Activated CD8-positive, alpha-beta T cell treated with anti-CD3 and anti-CD28 coated beads for 36 hours (primary cell): ENCODE data around the gene GPSM3. TPM values are rescaled to one million over a fixed set of nuclear protein-coding genes. Genes with fewer than 3 reads are reported as not detected.

Experiments
- microRNA-seq: library from miRNA; unstranded; fragments of <30 nt; microRNA quantifications from one replicate; pipeline ENCODE4 v1.2.0, GENCODE V29; 2022; ENCODE audit warnings: borderline microRNAs expressed, borderline replicate concordance
- total RNA-seq, 2 experiments: library from RNA; stranded (reverse); gene quantifications; one replicate each; pipeline ENCODE4 v1.2.3, GENCODE V29; 2021

The GPSM3 gene
- total RNA-seq, 2 experiments from 2014 or later, result 67.8 to 68.7 TPM

Small RNAs within 50 kb of the gene (microRNA-seq; reads per million reads assigned to microRNA genes)
- gene MIR6721 (2.1 reads per million), gene MIR6833 (not detected)

Other genes starting within 250 kb of the GPSM3 start
- gene CFB, start 246.5 kb downstream of the GPSM3 start, total RNA-seq, result under 1 TPM; 0.43 to 0.45 TPM
- gene NELFE, start 233.7 kb downstream of the GPSM3 start, total RNA-seq, result 10 to 100 TPM; 60.5 to 61.0 TPM
- gene SKIC2, start 233.5 kb downstream of the GPSM3 start, total RNA-seq, result 10 to 100 TPM; 76.5 to 77.3 TPM
- 10 to 100 TPM; 13.0 to 13.1 TPM for gene DXO, start 220.5 kb downstream of the GPSM3 start, total RNA-seq
- 1 to 10 TPM; 2.8 to 3.2 TPM for gene C4A, start 210.6 kb downstream of the GPSM3 start, total RNA-seq
- 1 to 10 TPM; 2.7 to 3.3 TPM for gene C4B, start 177.8 kb downstream of the GPSM3 start, total RNA-seq
- gene CYP21A2, start 154.2 kb downstream of the GPSM3 start, total RNA-seq, result under 1 TPM; 0.16 to 0.27 TPM
- 1 to 10 TPM; 1.8 to 3.7 TPM for gene TNXB, start 83.3 kb downstream of the GPSM3 start, total RNA-seq
- gene ATF6B, start 64.4 kb downstream of the GPSM3 start, total RNA-seq, result 10 to 100 TPM; 54.1 to 55.2 TPM
- 1 to 10 TPM; 5.3 to 5.8 TPM for gene FKBPL, start 62.4 kb downstream of the GPSM3 start, total RNA-seq
- gene PRRT1, start 40.7 kb downstream of the GPSM3 start, total RNA-seq, result 1 to 10 TPM; 1.1 to 1.6 TPM
- gene PPT2, start 38.5 kb downstream of the GPSM3 start, total RNA-seq, result 10 to 100 TPM; 14.4 to 21.7 TPM
- gene EGFL8, start 28.0 kb downstream of the GPSM3 start, total RNA-seq, result 10 to 100 TPM; 13.3 to 14.0 TPM
- 10 to 100 TPM; 24.6 to 28.7 TPM for gene AGPAT1, start 16.6 kb downstream of the GPSM3 start, total RNA-seq
- 10 to 100 TPM; 55.4 to 57.9 TPM for gene RNF5, start 14.2 kb downstream of the GPSM3 start, total RNA-seq
- gene AGER, start 8.4 kb downstream of the GPSM3 start, total RNA-seq, result 10 to 100 TPM; 15.5 to 16.4 TPM
- gene PBX2, start 2.4 kb downstream of the GPSM3 start, total RNA-seq, result 10 to 100 TPM; 59.6 to 64.2 TPM
- gene NOTCH4, start 31.4 kb upstream of the GPSM3 start, total RNA-seq, result 1 to 10 TPM; 1.2 to 1.3 TPM
- not detected for gene TSBP1, start 179.3 kb upstream of the GPSM3 start, total RNA-seq
- gene BTNL2, start 214.5 kb upstream of the GPSM3 start, total RNA-seq, result not detected
- gene HLA-DRA, start 247.2 kb upstream of the GPSM3 start, total RNA-seq, result 1 to 10 TPM; 8.6 to 9.2 TPM